Vagina (tissue), 2 donors: ENCODE measurements around the gene MTO1. TPM values are rescaled to one million over a fixed set of nuclear protein-coding genes. Genes with fewer than 3 reads are reported as not detected.
"Not testable (repeated sequence)": the region's sequence is repeated elsewhere in the genome, so short reads cannot be mapped to it uniquely, and the experiment has no call there.

Experiments used
- DNase-seq, 2 donors: peaks; one replicate each; pipeline ENCODE4 v3.0.0-alpha.2; 2017; ENCODE audit errors: extremely low spot score in 2 of 2
- H3K27ac ChIP-seq: fragments of 200-600 bp; sonication (generic); one replicate; pipeline ENCODE4 v1.5.1; 2019
- H3K27me3 ChIP-seq: fragments of 200-600 bp; sonication (generic); one replicate; pipeline ENCODE4 v1.5.1; 2019
- H3K36me3 ChIP-seq, 2 donors: fragments of 200-600 bp; sonication (generic); one replicate each; pipeline ENCODE4 v1.5.1; 2017 to 2019
- H3K4me1 ChIP-seq: fragments of 200-600 bp; sonication (generic); one replicate; pipeline ENCODE4 v1.5.1; 2019
- H3K4me3 ChIP-seq, 2 donors: fragments of 200-600 bp; sonication (generic); 1 replicate in 1 of 2; 2 replicates in 1 of 2; pipeline ENCODE4 v1.5.1; 2016 to 2019
- H3K9me3 ChIP-seq: fragments of 200-600 bp; sonication (generic); one replicate; pipeline ENCODE4 v1.5.1; 2019
- POLR2A ChIP-seq, 2 donors: fragments of 450-650 bp; IDR thresholded peaks; one replicate each; pipeline ENCODE4 v1.6.1; 2017; ENCODE audit warnings: antibody characterized with exemption in 2 of 2, mild to moderate bottlenecking in 2 of 2, moderate library complexity in 2 of 2
- POLR2AphosphoS5 ChIP-seq, 2 donors: sonication (generic); formaldehyde crosslinking; IDR thresholded peaks; one replicate each; pipeline ENCODE4 v1.9.0; 2017; ENCODE audit warnings: antibody characterized with exemption in 2 of 2, mild to moderate bottlenecking in 2 of 2, low read depth in 1 of 2; ENCODE audit not compliant: insufficient read depth in 1 of 2
- intact Hi-C: fragments of 100-400 bp; cut with DNase I; formaldehyde crosslinking; loops from one replicate; pipeline ENCODE4 v1.15.1; 2023
- total RNA-seq: library from RNA; depleted of rRNA; stranded (reverse); fragments of >200 nt; gene quantifications from one replicate; pipeline ENCODE4 v1.2.3, GENCODE V29; 2016
- TF ChIP-seq, protein P1 (sequence below), 3 experiments: fragments of 450-650 bp in 2 of 3; fragments of 200-600 bp in 1 of 3; sonication (generic) in 1 of 3; IDR thresholded peaks; one replicate each; pipeline ENCODE4 v1.5.1; 2017 to 2019; ENCODE audit warnings: antibody characterized with exemption in 3 of 3, mild to moderate bottlenecking in 2 of 3, moderate library complexity in 2 of 3

MTO1 gene
- total RNA-seq, 1 donor from 2014 or later: 26.0 TPM

DNA sequence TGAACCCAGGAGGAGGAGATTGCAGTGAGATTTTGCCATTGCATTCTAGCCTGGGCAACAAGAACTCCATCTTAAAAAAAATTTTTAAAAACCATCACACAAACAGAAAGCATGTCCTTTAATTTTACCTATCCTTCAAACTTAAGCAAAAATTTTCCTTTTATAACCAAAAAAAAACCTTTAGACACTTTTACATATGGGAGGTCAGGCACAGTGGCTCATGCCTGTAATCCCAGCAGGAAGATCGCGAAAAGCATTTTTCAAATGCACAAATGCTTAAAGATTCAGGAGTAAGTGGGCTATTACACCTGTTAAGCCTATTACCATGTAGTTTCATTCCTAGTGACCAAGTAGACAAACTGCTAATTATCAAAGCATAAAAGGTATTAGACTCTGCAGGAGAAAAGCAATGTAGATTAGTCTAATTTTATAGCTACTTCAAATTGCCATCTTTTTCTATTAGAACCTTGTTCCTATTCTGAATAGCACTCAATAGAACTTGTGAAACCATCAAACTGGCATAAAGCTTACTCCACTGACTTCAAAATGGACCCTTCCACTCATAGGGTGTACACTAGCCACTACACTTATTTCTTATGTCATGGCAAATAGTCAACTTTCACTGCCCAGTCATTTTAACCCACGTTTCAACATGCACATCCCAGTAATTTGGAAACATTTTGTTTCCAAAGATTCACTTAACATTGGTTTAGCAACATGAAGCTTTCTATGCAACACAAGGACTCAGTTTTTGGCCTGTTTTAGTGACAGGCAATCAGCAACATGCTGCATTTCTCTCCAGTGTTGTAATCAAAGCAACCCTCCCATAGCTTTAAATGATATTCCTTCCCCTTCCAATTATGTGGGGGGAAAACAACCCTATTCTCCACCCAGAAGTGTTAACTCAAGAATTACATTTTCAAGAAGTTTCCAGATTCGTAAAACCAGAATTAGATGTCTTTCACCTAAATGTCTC lies 55.3 kb downstream of the MTO1 start:
- Histone ChIP-seq H3K36me3 (peaks cover 4 to 46% of the 10 kb centered on the region in 2 donors), H3K4me3 (peak overlapping the region in 1 of 2 donors; percentile 10), H3K27me3 (no peaks in the 10 kb centered on the region), H3K4me1 (peaks cover 47% of the 10 kb centered on the region), H3K27ac (peak overlapping the region; percentile 54), H3K9me3 (no peaks in the 10 kb centered on the region)
- no peak for DNase-seq
- TF ChIP-seq POLR2A (IDR thresholded peaks at IDR 0.05): no peak
- TF ChIP-seq, protein P1, sequence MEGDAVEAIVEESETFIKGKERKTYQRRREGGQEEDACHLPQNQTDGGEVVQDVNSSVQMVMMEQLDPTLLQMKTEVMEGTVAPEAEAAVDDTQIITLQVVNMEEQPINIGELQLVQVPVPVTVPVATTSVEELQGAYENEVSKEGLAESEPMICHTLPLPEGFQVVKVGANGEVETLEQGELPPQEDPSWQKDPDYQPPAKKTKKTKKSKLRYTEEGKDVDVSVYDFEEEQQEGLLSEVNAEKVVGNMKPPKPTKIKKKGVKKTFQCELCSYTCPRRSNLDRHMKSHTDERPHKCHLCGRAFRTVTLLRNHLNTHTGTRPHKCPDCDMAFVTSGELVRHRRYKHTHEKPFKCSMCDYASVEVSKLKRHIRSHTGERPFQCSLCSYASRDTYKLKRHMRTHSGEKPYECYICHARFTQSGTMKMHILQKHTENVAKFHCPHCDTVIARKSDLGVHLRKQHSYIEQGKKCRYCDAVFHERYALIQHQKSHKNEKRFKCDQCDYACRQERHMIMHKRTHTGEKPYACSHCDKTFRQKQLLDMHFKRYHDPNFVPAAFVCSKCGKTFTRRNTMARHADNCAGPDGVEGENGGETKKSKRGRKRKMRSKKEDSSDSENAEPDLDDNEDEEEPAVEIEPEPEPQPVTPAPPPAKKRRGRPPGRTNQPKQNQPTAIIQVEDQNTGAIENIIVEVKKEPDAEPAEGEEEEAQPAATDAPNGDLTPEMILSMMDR (IDR thresholded peaks at IDR 0.05): no peak
- no peak for TF ChIP-seq POLR2AphosphoS5 (IDR thresholded peaks at IDR 0.05; ENCODE audit: insufficient read depth in 1 of 2, low read depth in 1 of 2)
- intact Hi-C loops: no loop called here

DNA sequence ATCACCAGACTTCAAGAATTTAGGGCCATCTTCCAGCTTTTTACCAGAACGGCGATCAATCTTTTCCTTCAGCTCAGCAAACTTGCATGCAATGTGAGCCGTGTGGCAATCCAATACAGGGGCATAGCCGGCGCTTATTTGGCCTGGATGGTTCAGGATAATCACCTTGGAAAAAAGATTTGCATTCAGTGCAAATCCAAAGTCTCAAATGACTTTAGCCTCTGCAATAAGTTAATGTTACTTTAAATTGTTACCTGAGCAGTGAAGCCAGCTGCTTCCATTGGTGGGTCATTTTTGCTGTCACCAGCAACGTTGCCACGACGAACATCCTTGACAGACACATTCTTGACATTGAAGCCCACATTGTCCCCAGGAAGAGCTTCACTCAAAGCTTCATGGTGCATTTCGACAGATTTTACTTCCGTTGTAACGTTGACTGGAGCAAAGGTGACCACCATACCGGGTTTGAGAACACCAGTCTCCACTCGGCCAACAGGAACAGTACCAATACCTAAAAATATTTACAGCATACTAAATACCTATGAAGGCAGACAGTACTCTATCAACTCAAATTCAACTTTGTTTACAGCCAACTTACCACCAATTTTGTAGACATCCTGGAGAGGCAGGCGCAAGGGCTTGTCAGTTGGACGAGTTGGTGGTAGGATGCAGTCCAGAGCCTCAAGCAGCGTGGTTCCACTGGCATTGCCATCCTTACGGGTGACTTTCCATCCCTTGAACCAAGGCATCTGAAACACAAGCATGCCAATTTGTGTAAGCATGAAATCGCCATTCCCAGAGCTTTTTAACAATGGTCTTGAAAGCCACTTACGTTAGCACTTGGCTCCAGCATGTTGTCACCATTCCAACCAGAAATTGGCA lies 56.8 kb downstream of the MTO1 start:
- H3K9me3 ChIP-seq, H3K27me3 ChIP-seq, DNase-seq, intact Hi-C loops: not testable (repeated sequence)
- peak overlapping the region; percentile 77 to 85 for H3K4me3 ChIP-seq
- H3K27ac ChIP-seq: peak overlapping the region; percentile 100
- H3K4me1 ChIP-seq: peaks cover 62% of the 10 kb centered on the region
- H3K36me3 ChIP-seq: peaks cover 4 to 46% of the 10 kb centered on the region in 2 donors

DNA sequence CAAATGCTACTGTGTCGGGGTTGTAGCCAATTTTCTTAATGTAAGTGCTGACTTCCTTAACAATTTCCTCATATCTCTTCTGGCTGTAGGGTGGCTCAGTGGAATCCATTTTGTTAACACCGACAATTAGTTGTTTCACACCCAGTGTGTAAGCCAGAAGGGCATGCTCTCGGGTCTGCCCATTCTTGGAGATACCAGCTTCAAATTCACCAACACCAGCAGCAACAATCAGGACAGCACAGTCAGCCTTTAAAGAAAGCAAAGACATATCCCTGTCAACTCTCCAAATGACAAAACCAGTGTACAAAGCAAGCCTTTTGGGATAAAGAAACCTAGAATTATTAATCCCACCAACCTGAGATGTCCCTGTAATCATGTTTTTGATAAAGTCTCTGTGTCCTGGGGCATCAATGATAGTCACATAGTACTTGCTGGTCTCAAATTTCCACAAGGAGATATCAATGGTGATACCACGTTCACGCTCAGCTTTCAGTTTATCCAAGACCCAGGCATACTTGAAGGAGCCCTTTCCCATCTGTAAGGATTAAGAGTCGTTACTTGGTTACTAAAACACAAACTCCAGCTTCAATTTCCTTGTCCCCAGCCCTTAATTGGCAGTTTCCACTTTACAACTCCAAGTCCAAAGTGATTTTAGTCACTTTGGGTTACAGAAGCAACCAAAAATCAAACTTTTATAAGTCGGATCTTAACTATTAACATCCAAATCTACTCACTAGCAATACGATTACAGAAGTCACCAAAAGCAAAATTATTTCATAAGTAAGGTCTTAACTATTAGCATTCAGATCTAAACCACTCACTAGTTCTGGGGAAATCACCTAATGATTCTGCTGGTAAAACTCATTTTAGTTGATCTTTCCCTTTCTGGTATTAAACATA lies 57.7 kb downstream of the MTO1 start:
- H3K36me3 ChIP-seq: peaks cover 4 to 46% of the 10 kb centered on the region in 2 donors
- H3K27ac ChIP-seq: peak overlapping the region; percentile 100
- H3K9me3 ChIP-seq, DNase-seq, H3K27me3 ChIP-seq, intact Hi-C loops: not testable (repeated sequence)
- peak overlapping the region; percentile 77 to 85 for H3K4me3 ChIP-seq
- peaks cover 62% of the 10 kb centered on the region for H3K4me1 ChIP-seq

DNA sequence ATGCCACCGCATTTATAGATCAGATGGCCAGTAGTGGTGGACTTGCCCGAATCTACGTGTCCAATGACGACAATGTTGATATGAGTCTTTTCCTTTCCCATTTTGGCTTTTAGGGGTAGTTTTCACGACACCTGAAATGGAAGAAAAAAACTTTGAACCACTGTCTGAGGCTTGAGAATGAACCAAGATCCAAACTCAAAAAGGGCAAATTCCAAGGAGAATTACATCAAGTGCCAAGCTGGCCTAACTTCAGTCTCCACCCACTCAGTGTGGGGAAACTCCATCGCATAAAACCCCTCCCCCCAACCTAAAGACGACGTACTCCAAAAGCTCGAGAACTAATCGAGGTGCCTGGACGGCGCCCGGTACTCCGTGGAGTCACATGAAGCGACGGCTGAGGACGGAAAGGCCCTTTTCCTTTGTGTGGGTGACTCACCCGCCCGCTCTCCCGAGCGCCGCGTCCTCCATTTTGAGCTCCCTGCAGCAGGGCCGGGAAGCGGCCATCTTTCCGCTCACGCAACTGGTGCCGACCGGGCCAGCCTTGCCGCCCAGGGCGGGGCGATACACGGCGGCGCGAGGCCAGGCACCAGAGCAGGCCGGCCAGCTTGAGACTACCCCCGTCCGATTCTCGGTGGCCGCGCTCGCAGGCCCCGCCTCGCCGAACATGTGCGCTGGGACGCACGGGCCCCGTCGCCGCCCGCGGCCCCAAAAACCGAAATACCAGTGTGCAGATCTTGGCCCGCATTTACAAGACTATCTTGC lies 58.6 kb downstream of the MTO1 start:
- TF ChIP-seq POLR2A (IDR thresholded peaks at IDR 0.05) (no peak), POLR2AphosphoS5 (IDR thresholded peaks at IDR 0.05; ENCODE audit: insufficient read depth in 1 of 2, low read depth in 1 of 2) (peak in 1 of 2 donors; percentile 40)
- H3K27ac ChIP-seq: peak overlapping the region; percentile 100
- H3K9me3 ChIP-seq: no peaks in the 10 kb centered on the region
- H3K36me3 ChIP-seq: peaks cover 4 to 42% of the 10 kb centered on the region in 2 donors
- H3K27me3 ChIP-seq: no peaks in the 10 kb centered on the region
- H3K4me3 ChIP-seq: peak overlapping the region; percentile 77 to 85
- no peak for DNase-seq
- intact Hi-C loops: loop anchor here (2.0 to 10.0 kb wide), 2 partner anchors 61 to 65 kb away; partner anchors contain the start of gene CGAS
- H3K4me1 ChIP-seq: peaks cover 58% of the 10 kb centered on the region

DNA sequence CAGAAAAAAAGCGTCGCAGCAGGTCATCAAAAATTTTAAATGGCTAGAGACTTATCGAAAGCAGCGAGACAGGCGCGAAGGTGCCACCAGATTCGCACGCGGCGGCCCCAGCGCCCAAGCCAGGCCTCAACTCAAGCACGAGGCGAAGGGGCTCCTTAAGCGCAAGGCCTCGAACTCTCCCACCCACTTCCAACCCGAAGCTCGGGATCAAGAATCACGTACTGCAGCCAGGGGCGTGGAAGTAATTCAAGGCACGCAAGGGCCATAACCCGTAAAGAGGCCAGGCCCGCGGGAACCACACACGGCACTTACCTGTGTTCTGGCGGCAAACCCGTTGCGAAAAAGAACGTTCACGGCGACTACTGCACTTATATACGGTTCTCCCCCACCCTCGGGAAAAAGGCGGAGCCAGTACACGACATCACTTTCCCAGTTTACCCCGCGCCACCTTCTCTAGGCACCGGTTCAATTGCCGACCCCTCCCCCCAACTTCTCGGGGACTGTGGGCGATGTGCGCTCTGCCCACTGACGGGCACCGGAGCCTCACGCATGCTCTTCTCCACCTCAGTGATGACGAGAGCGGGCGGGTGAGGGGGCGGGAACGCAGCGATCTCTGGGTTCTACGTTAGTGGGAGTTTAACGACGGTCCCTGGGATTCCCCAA lies 59.3 kb downstream of the MTO1 start, which contains the start of gene EEF1A1:
EEF1A1 (minus strand) TSS at position 345 of the 663 bp plus-strand sequence. CDS start 1,006 bp downstream, outside the sequence.
- Histone ChIP-seq H3K27me3 (no peaks in the 10 kb centered on the region), H3K4me1 (peaks cover 51% of the 10 kb centered on the region), H3K9me3 (no peaks in the 10 kb centered on the region), H3K27ac (peak within 1 kb of the TSS; percentile 100), H3K36me3 (peaks cover 4 to 35% of the 10 kb centered on the region in 2 donors), H3K4me3 (peak within 1 kb of the TSS; percentile 77 to 85)
- DNase-seq: peak; percentile 99 to 100
- intact Hi-C loops: loop anchor here (2.0 to 10.0 kb wide), 2 partner anchors 60 to 66 kb away; partner anchors contain the start of gene CGAS
- TF ChIP-seq POLR2AphosphoS5 (IDR thresholded peaks at IDR 0.05; ENCODE audit: insufficient read depth in 1 of 2, low read depth in 1 of 2) (peak; percentile 97 to 99), POLR2A (IDR thresholded peaks at IDR 0.05) (peak; percentile 92 to 99)
- TF ChIP-seq, protein P1 (IDR thresholded peaks at IDR 0.05): no peak
